ENCODE data around the gene TRAPPC6A.

TRAPPC6A gene

GRCh38 chr19:45124021-45124420, 54.0 kb downstream of the TRAPPC6A start:
- no peak for TF ChIP-seq FOXM1 (IDR thresholded peaks at IDR 0.05; ENCODE audit: borderline replicate concordance, low read depth)
- TF ChIP-seq, protein P1, sequence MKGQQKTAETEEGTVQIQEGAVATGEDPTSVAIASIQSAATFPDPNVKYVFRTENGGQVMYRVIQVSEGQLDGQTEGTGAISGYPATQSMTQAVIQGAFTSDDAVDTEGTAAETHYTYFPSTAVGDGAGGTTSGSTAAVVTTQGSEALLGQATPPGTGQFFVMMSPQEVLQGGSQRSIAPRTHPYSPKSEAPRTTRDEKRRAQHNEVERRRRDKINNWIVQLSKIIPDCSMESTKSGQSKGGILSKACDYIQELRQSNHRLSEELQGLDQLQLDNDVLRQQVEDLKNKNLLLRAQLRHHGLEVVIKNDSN (IDR thresholded peaks at IDR 0.05) = no peak
- TF ChIP-seq TCF12 (IDR thresholded peaks at IDR 0.05; ENCODE audit: low read depth) = no peak
- no peak for TF ChIP-seq CREB1 (IDR thresholded peaks at IDR 0.05; ENCODE audit: low read depth)
- TF ChIP-seq EGR1 (IDR thresholded peaks at IDR 0.05) = no peak

GRCh38 chr19:45123440-45123850, 54.6 kb downstream of the TRAPPC6A start:
- TF ChIP-seq CREB1 (IDR thresholded peaks at IDR 0.05; ENCODE audit: low read depth) = no peak
- no peak for TF ChIP-seq TAF1 (IDR thresholded peaks at IDR 0.05; ENCODE audit: low read depth)
- peak; percentile 15; the same call in 1 of the 2 replicates for TF ChIP-seq NFIC (IDR thresholded peaks at IDR 0.05)
- TF ChIP-seq TCF12 (IDR thresholded peaks at IDR 0.05; ENCODE audit: low read depth) = no peak
- 0 out of 2 replicates have a peak, but pooled peaks have one; percentile 11 for TF ChIP-seq TEAD4 (IDR thresholded peaks at IDR 0.05)

GRCh38 chr19:45122832-45123231, 55.2 kb downstream of the TRAPPC6A start:
- no peak for TF ChIP-seq EGR1 (IDR thresholded peaks at IDR 0.05)
- no peak for TF ChIP-seq TEAD4 (IDR thresholded peaks at IDR 0.05)
- no peak for TF ChIP-seq EP300 (IDR thresholded peaks at IDR 0.05; ENCODE audit: borderline replicate concordance)
- TF ChIP-seq RAD21 (IDR thresholded peaks at IDR 0.05; ENCODE audit: low read depth) = no peak
- TF ChIP-seq YY1 (IDR thresholded peaks at IDR 0.05; ENCODE audit: low read depth) = no peak
- no peak for TF ChIP-seq NFIC (IDR thresholded peaks at IDR 0.05)
- TF ChIP-seq, protein P2, sequence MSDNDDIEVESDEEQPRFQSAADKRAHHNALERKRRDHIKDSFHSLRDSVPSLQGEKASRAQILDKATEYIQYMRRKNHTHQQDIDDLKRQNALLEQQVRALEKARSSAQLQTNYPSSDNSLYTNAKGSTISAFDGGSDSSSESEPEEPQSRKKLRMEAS (IDR thresholded peaks at IDR 0.05) = no peak
- TF ChIP-seq ZBTB7A (IDR thresholded peaks at IDR 0.05; ENCODE audit: low read depth) = no peak
- TF ChIP-seq TAF1 (IDR thresholded peaks at IDR 0.05; ENCODE audit: low read depth) = no peak
- TF ChIP-seq, protein P3, sequence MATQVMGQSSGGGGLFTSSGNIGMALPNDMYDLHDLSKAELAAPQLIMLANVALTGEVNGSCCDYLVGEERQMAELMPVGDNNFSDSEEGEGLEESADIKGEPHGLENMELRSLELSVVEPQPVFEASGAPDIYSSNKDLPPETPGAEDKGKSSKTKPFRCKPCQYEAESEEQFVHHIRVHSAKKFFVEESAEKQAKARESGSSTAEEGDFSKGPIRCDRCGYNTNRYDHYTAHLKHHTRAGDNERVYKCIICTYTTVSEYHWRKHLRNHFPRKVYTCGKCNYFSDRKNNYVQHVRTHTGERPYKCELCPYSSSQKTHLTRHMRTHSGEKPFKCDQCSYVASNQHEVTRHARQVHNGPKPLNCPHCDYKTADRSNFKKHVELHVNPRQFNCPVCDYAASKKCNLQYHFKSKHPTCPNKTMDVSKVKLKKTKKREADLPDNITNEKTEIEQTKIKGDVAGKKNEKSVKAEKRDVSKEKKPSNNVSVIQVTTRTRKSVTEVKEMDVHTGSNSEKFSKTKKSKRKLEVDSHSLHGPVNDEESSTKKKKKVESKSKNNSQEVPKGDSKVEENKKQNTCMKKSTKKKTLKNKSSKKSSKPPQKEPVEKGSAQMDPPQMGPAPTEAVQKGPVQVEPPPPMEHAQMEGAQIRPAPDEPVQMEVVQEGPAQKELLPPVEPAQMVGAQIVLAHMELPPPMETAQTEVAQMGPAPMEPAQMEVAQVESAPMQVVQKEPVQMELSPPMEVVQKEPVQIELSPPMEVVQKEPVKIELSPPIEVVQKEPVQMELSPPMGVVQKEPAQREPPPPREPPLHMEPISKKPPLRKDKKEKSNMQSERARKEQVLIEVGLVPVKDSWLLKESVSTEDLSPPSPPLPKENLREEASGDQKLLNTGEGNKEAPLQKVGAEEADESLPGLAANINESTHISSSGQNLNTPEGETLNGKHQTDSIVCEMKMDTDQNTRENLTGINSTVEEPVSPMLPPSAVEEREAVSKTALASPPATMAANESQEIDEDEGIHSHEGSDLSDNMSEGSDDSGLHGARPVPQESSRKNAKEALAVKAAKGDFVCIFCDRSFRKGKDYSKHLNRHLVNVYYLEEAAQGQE (IDR thresholded peaks at IDR 0.05; ENCODE audit: low read depth) = no peak
- no peak for TF ChIP-seq TCF12 (IDR thresholded peaks at IDR 0.05; ENCODE audit: low read depth)
- TF ChIP-seq FOXM1 (IDR thresholded peaks at IDR 0.05; ENCODE audit: borderline replicate concordance, low read depth) = no peak
- TF ChIP-seq, protein P1 (IDR thresholded peaks at IDR 0.05) = no peak
- TF ChIP-seq CEBPB (IDR thresholded peaks at IDR 0.05) = no peak
- no peak for TF ChIP-seq CREB1 (IDR thresholded peaks at IDR 0.05; ENCODE audit: low read depth)

GRCh38 chr19:45121827-45122345, 56.2 kb downstream of the TRAPPC6A start:
- TF ChIP-seq, protein P1 (IDR thresholded peaks at IDR 0.05) = no peak
- TF ChIP-seq TAF1 (IDR thresholded peaks at IDR 0.05; ENCODE audit: low read depth) (no peak), EGR1 (IDR thresholded peaks at IDR 0.05) (no peak)
- TF ChIP-seq, protein P3 (IDR thresholded peaks at IDR 0.05; ENCODE audit: low read depth) = no peak

DNA sequence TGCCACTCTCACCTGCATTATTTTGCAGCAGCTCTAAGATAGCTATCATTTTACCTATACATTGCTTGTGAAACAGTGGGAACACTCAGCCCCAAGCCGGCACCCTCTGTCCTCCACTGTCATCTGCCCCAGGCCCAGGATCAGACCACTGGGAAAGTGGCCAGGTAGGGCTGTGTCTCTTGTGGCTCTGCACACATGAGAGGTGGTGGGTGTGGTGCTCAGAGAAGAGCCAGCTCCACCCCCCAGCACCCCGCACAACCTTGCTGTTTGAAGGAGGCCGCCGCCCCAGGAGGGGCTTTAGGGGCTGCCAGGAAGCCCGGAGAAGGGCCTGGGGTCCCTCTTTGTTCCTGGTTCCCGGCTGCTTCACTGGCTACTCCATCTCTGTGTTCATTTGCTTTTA, 58.5 kb downstream of the TRAPPC6A start:
- TF ChIP-seq CEBPB (IDR thresholded peaks at IDR 0.05) (no peak), ZBTB7A (IDR thresholded peaks at IDR 0.05; ENCODE audit: low read depth) (no peak), RAD21 (IDR thresholded peaks at IDR 0.05; ENCODE audit: low read depth) (no peak), EGR1 (IDR thresholded peaks at IDR 0.05) (no peak), EP300 (IDR thresholded peaks at IDR 0.05; ENCODE audit: borderline replicate concordance) (no peak), CREB1 (IDR thresholded peaks at IDR 0.05; ENCODE audit: low read depth) (no peak), NFIC (IDR thresholded peaks at IDR 0.05) (no peak), TEAD4 (IDR thresholded peaks at IDR 0.05) (no peak), YY1 (IDR thresholded peaks at IDR 0.05; ENCODE audit: low read depth) (no peak), FOXM1 (IDR thresholded peaks at IDR 0.05; ENCODE audit: borderline replicate concordance, low read depth) (no peak), TCF12 (IDR thresholded peaks at IDR 0.05; ENCODE audit: low read depth) (no peak)
- TF ChIP-seq, protein P1 (IDR thresholded peaks at IDR 0.05) = no peak
- TF ChIP-seq, protein P3 (IDR thresholded peaks at IDR 0.05; ENCODE audit: low read depth) = no peak
